ENCODE data around the gene ZC2HC1B.

DNA sequence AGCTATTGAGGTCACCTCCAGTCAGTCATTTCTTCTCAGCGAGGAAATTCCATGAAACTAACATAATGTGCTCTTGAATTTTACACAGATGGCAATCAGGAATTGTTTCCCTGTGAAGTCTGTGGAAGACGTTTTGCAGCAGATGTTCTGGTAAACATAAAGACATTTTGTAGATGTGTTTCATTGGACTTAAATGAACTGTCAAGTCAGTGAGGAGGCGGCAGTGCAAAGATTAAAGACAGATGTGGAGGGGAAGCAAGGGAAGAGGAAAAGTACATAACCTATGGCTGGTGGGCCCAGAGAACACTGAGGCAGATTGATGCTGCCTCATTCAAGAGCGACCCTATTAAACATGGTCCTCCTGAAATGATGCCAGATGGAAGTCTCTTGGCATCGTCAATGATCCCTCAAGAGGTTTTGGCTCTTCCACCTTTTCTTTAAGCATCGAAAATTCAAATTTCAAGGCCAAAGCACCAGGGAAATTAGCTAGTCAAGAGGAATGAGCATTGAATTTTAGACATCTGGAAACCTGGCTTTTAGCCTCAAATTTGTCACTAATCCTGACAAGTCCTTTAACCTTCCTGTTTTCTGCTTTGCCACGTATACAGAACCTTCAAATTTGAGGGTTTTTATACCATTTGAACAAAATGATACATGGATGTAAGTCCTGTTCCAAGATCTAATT is 20.1 kb downstream of the ZC2HC1B start:
- TF ChIP-seq, protein P1, sequence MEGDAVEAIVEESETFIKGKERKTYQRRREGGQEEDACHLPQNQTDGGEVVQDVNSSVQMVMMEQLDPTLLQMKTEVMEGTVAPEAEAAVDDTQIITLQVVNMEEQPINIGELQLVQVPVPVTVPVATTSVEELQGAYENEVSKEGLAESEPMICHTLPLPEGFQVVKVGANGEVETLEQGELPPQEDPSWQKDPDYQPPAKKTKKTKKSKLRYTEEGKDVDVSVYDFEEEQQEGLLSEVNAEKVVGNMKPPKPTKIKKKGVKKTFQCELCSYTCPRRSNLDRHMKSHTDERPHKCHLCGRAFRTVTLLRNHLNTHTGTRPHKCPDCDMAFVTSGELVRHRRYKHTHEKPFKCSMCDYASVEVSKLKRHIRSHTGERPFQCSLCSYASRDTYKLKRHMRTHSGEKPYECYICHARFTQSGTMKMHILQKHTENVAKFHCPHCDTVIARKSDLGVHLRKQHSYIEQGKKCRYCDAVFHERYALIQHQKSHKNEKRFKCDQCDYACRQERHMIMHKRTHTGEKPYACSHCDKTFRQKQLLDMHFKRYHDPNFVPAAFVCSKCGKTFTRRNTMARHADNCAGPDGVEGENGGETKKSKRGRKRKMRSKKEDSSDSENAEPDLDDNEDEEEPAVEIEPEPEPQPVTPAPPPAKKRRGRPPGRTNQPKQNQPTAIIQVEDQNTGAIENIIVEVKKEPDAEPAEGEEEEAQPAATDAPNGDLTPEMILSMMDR (IDR thresholded peaks at IDR 0.05 in 2 of 3, conservative IDR thresholded peaks at IDR 0.05 in 1 of 3; ENCODE audit: borderline replicate concordance in 1 of 3, insufficient read depth in 1 of 3, low read depth in 2 of 3, low read length in 2 of 3) = no peak
- TF ChIP-seq POLR2A (IDR thresholded peaks at IDR 0.05; ENCODE audit: borderline replicate concordance, extremely low read depth, insufficient read depth, insufficient read length) (no peak), POLR2AphosphoS5 (IDR thresholded peaks at IDR 0.05; ENCODE audit: low read depth, low read length) (no peak), CEBPB (IDR thresholded peaks at IDR 0.05; ENCODE audit: low read depth) (no peak), SRF (IDR thresholded peaks at IDR 0.05; ENCODE audit: low read depth) (no peak)
